A549 (cell line): ENCODE measurements around the gene HOXC12.

Source experiments
- CTCF ChIP-seq: fragments of >200 bp; sonication (Bioruptor Twin); formaldehyde crosslinking; IDR thresholded peaks from 3 replicates; pipeline ENCODE4 v1.5.1; 2016
- ELK1 ChIP-seq: fragments of 150-350 bp; IDR thresholded peaks from 2 replicates; pipeline ENCODE4 v1.6.1; 2014; ENCODE audit warnings: low read depth, mild to moderate bottlenecking, low read length
- HOXB13 ChIP-seq: fragments of 250-450 bp; sonication (Bioruptor Pico); IDR thresholded peaks from 2 replicates; pipeline ENCODE4 v1.5.0; 2020; ENCODE audit warnings: low read depth, mild to moderate bottlenecking, moderate library complexity
- MAFK ChIP-seq: fragments of 450-650 bp; IDR thresholded peaks from 2 replicates; pipeline ENCODE4 v1.6.1; 2014; ENCODE audit not compliant: partially characterized antibody
- POLR2A ChIP-seq: IDR thresholded peaks from 2 replicates; pipeline ENCODE4 v1.6.1; 2012; ENCODE audit warnings: mild to moderate bottlenecking, low read length
- ZC3H11A ChIP-seq: fragments of 450-650 bp; IDR thresholded peaks from 2 replicates; pipeline ENCODE4 v1.6.1; 2014; ENCODE audit warnings: antibody characterized with exemption, mild to moderate bottlenecking

GRCh38 chr12:53947743-53948142, 7.0 kb upstream of the HOXC12 start:
- TF ChIP-seq CTCF (no peak), ZC3H11A (no peak), HOXB13 (CRISPR knock-in tag) (no peak), ELK1 (no peak), MAFK (no peak), POLR2A (no peak)
